ENCODE results near the gene PAX5.

Gene PAX5

DNA sequence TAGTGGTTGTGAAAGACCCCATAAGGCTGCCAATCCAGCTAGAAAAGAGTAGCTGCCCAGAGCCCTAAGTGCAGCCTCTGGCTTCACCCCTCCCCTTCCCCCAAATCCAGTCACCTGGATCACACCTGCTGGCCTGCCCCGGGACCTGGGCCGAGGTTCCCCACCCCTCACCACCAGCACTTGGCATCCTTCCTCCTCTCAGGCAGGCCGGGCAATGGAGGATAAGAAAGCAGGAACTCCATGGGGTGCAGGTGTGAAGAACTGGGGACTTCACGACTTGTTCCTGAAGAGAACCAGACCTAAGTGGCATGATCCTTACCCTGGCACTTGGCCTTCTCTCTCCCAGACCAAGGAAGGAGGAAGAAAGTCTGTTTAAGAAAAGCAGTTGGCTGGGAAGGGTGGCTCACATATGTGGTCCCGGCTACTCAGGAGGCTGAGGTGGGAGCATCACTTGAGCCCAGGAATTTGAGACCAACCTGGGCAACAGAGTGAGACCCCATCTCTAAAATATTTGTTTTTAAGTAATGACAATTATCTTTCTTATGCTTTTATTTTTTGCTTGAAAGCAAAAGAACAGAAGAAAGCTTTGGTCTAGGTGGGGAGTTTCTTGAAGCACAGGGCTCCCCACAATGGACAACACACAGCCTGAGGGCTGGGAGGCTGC lies 131.1 kb downstream of the PAX5 start:
- H3F3A ChIP-seq (ENCODE audit: control insufficient read depth, insufficient read depth) = no peaks in the 10 kb centered on the region

DNA sequence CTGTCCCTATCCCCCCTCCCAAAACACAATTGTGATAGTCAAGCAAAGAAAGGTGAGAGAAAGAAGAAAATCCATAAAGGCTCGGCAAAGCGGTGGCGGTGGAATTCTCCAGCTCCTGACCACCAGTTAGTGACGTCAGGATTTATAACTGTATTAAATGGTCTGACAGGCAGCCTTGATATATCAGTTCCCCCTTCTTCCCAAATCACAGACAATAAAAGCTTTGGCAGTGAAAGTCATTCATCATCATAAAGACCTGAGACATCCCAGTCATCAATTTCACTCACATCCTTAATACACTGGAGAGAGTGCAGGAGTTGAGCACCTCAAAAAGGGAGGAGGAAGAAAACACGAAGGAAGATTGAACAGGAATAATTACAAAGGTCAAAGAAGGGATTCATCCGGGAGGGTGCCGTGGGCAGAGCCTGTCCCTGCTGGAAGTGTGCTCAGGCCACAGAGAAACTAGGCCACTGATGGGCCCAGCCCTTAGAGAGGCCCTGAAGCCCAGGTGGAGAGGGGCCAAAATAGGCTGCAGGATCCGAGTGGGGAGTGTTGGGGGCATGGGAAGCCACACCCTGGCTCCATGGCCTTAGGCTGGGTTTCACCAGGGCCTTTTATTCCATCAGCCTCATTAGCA lies 131.9 kb downstream of the PAX5 start:
- no peak overlapping the region for H3K4me3 ChIP-seq (ENCODE audit: low read length)
- H4K20me1 ChIP-seq (ENCODE audit: control insufficient read depth, insufficient read depth, low read depth, low read length) = peaks cover 14% of the 10 kb centered on the region; the same call in 1 of the 2 replicates
- H3K9me3 ChIP-seq (ENCODE audit: control insufficient read depth, insufficient read depth, low read length) = no peaks in the 10 kb centered on the region
- TF ChIP-seq, protein P1, sequence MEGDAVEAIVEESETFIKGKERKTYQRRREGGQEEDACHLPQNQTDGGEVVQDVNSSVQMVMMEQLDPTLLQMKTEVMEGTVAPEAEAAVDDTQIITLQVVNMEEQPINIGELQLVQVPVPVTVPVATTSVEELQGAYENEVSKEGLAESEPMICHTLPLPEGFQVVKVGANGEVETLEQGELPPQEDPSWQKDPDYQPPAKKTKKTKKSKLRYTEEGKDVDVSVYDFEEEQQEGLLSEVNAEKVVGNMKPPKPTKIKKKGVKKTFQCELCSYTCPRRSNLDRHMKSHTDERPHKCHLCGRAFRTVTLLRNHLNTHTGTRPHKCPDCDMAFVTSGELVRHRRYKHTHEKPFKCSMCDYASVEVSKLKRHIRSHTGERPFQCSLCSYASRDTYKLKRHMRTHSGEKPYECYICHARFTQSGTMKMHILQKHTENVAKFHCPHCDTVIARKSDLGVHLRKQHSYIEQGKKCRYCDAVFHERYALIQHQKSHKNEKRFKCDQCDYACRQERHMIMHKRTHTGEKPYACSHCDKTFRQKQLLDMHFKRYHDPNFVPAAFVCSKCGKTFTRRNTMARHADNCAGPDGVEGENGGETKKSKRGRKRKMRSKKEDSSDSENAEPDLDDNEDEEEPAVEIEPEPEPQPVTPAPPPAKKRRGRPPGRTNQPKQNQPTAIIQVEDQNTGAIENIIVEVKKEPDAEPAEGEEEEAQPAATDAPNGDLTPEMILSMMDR (IDR thresholded peaks at IDR 0.05; ENCODE audit: low read depth, low read length, poor library complexity, severe bottlenecking) = no peak
- TF ChIP-seq EZH2phosphoT487 (IDR thresholded peaks at IDR 0.05; ENCODE audit: borderline replicate concordance, low read length) = no peak
- H3K9me2 ChIP-seq (replicated peaks; ENCODE audit: control insufficient read depth, low read length) = no peaks in the 10 kb centered on the region
- H3K36me3 ChIP-seq (ENCODE audit: control insufficient read depth, low read length) = peaks cover 100% of the 10 kb centered on the region
- no peaks in the 10 kb centered on the region for H3K4me1 ChIP-seq (ENCODE audit: control insufficient read depth, low read length)
- H3K4me2 ChIP-seq (ENCODE audit: low read length) = no peak overlapping the region
- H3K27ac ChIP-seq (ENCODE audit: low read depth, low read length) = no peak overlapping the region
- H3K79me2 ChIP-seq (ENCODE audit: control insufficient read depth, low read length) = peaks cover 27% of the 10 kb centered on the region
- H3K27me3 ChIP-seq (ENCODE audit: control insufficient read depth, low read length) = no peaks in the 10 kb centered on the region
- no peaks in the 10 kb centered on the region for H3F3A ChIP-seq (ENCODE audit: control insufficient read depth, insufficient read depth)

More for the DNA sequence above, 131.1 kb downstream of the PAX5 start:
- Histone ChIP-seq H3K4me2 (ENCODE audit: low read length) (no peak overlapping the region), H3K27me3 (ENCODE audit: control insufficient read depth, low read length) (no peaks in the 10 kb centered on the region), H3K9me2 (replicated peaks; ENCODE audit: control insufficient read depth, low read length) (no peaks in the 10 kb centered on the region), H3K4me1 (ENCODE audit: control insufficient read depth, low read length) (no peaks in the 10 kb centered on the region), H4K20me1 (ENCODE audit: control insufficient read depth, insufficient read depth, low read depth, low read length) (peaks cover 14% of the 10 kb centered on the region; the same call in 1 of the 2 replicates), H3K36me3 (ENCODE audit: control insufficient read depth, low read length) (peaks cover 100% of the 10 kb centered on the region), H3K27ac (ENCODE audit: low read depth, low read length) (no peak overlapping the region), H3K9me3 (ENCODE audit: control insufficient read depth, insufficient read depth, low read length) (no peaks in the 10 kb centered on the region), H3K4me3 (ENCODE audit: low read length) (no peak overlapping the region), H3K79me2 (ENCODE audit: control insufficient read depth, low read length) (peaks cover 27% of the 10 kb centered on the region)
- TF ChIP-seq EZH2phosphoT487 (IDR thresholded peaks at IDR 0.05; ENCODE audit: borderline replicate concordance, low read length) = no peak
- TF ChIP-seq, protein P1 (IDR thresholded peaks at IDR 0.05; ENCODE audit: low read depth, low read length, poor library complexity, severe bottlenecking) = no peak

DNA sequence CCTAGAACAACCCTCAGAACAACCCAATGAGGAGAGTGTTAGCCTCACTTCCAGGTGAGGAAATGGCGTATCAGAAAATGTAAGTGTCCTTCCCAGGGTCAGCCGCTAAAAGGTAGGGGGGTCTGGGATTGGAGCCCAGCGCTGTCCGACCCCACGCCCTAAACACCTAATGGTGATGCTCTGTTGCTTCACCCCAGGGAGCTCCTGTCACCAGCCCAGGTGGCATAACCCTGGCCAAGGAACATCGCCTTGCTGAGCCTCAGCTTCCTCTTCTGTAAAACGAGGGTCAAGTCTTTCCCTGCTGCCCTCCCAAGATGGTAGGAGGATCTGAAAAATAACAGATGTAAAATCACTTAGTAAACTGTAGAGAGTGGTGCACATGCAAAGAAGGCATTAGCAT lies 132.5 kb downstream of the PAX5 start:
- Histone ChIP-seq H3K4me2 (ENCODE audit: low read length) (no peak overlapping the region), H3K27me3 (ENCODE audit: control insufficient read depth, low read length) (no peaks in the 10 kb centered on the region), H4K20me1 (ENCODE audit: control insufficient read depth, insufficient read depth, low read depth, low read length) (peaks cover 10% of the 10 kb centered on the region; the same call in 1 of the 2 replicates), H3K36me3 (ENCODE audit: control insufficient read depth, low read length) (peaks cover 100% of the 10 kb centered on the region), H3K4me1 (ENCODE audit: control insufficient read depth, low read length) (no peaks in the 10 kb centered on the region), H3K9me3 (ENCODE audit: control insufficient read depth, insufficient read depth, low read length) (no peaks in the 10 kb centered on the region), H3K79me2 (ENCODE audit: control insufficient read depth, low read length) (peaks cover 29% of the 10 kb centered on the region), H3F3A (ENCODE audit: control insufficient read depth, insufficient read depth) (no peaks in the 10 kb centered on the region), H3K4me3 (ENCODE audit: low read length) (no peak overlapping the region), H3K9me2 (replicated peaks; ENCODE audit: control insufficient read depth, low read length) (no peaks in the 10 kb centered on the region), H3K27ac (ENCODE audit: low read depth, low read length) (no peak overlapping the region)
- TF ChIP-seq EZH2phosphoT487 (IDR thresholded peaks at IDR 0.05; ENCODE audit: borderline replicate concordance, low read length) = no peak
- TF ChIP-seq, protein P1 (IDR thresholded peaks at IDR 0.05; ENCODE audit: low read depth, low read length, poor library complexity, severe bottlenecking) = no peak

All from DOHH2 (cell line).